Activated naive CD4-positive, alpha-beta T cell (primary cell): Measurements from ENCODE around the gene TP53TG5.

Source experiments
- DNase-seq, 4 experiments: peaks; one replicate each; lab custom pipeline; 2025; lab: John Stamatoyannopoulos, UW

The TP53TG5 gene

GRCh38 chr20:45322952-45323383 lies 55.2 kb downstream of the TP53TG5 start:
- DNase-seq = no peak
